ENCODE data around the gene RAPH1.

The RAPH1 gene

GRCh38 chr2:203484266-203485112 is 50.6 kb downstream of the RAPH1 start:
- no peak for DNase-seq

- DNase-seq = no peak
These were observed 54.5 kb downstream of the RAPH1 start for GRCh38 chr2:203480623-203481022.

- DNase-seq = no peak
These were observed 58.2 kb downstream of the RAPH1 start for GRCh38 chr2:203476881-203477280.

- no peak for DNase-seq
These were observed 63.8 kb downstream of the RAPH1 start for GRCh38 chr2:203471323-203471722.

- DNase-seq = peak; percentile 23
These were observed 64.7 kb downstream of the RAPH1 start for GRCh38 chr2:203470371-203470770.

GRCh38 chr2:203469546-203469945 is 65.6 kb downstream of the RAPH1 start:
- no peak for DNase-seq

- DNase-seq = no peak
These were observed 71.8 kb downstream of the RAPH1 start for GRCh38 chr2:203463266-203463678.

- DNase-seq = no peak
These were observed 72.8 kb downstream of the RAPH1 start for GRCh38 chr2:203462308-203462707.

- no peak for DNase-seq
These were observed 73.4 kb downstream of the RAPH1 start for GRCh38 chr2:203461746-203462145.

- DNase-seq = no peak
These were observed 79.9 kb downstream of the RAPH1 start for GRCh38 chr2:203455209-203455608.

- DNase-seq = peak; percentile 50
These were observed 81.1 kb downstream of the RAPH1 start for GRCh38 chr2:203453858-203454451.

GRCh38 chr2:203451689-203452088 is 83.4 kb downstream of the RAPH1 start:
- no peak for DNase-seq

- no peak for DNase-seq
These were observed 84.1 kb downstream of the RAPH1 start for GRCh38 chr2:203451011-203451410.

- DNase-seq = peak; percentile 96
These were observed 84.5 kb downstream of the RAPH1 start for GRCh38 chr2:203450561-203450960.

GRCh38 chr2:203446780-203447179 is 88.3 kb downstream of the RAPH1 start:
- no peak for DNase-seq

- no peak for DNase-seq
These were observed 89.0 kb downstream of the RAPH1 start for GRCh38 chr2:203446071-203446481.

- no peak for DNase-seq
These were observed 90.4 kb downstream of the RAPH1 start for GRCh38 chr2:203444738-203445137.

- no peak for DNase-seq
These were observed 92.6 kb downstream of the RAPH1 start for GRCh38 chr2:203442463-203442862.

GRCh38 chr2:203441463-203441862 is 93.6 kb downstream of the RAPH1 start:
- DNase-seq = no peak

- no peak for DNase-seq
These were observed 94.4 kb downstream of the RAPH1 start for GRCh38 chr2:203440671-203441070.

- DNase-seq = no peak
These were observed 96.6 kb downstream of the RAPH1 start for GRCh38 chr2:203438528-203438927.

- DNase-seq = no peak
These were observed 97.6 kb downstream of the RAPH1 start for GRCh38 chr2:203437511-203437910.

- DNase-seq = no peak
These were observed 98.6 kb downstream of the RAPH1 start for GRCh38 chr2:203436496-203436895.

- DNase-seq = no peak
These were observed 102.3 kb downstream of the RAPH1 start for GRCh38 chr2:203432811-203433210.
